Activated effector memory CD4-positive, alpha-beta T cell treated with anti-CD3 and anti-CD28 coated beads, Interleukin-2, amount 50 U/mL, for 16 hours (primary cell): ENCODE results near the gene PRSS48.
A peak's percentile ranks its signal among the peaks of the same experiment; 100 is the strongest.
"Not testable (repeated sequence)": the region's sequence is repeated elsewhere in the genome, so short reads cannot be mapped to it uniquely, and the experiment has no call there.

ENCODE experiments used
- DNase-seq: peaks from one replicate; pipeline ENCODE4 v3.0.0-alpha.2; 2020

Gene PRSS48, protein sequence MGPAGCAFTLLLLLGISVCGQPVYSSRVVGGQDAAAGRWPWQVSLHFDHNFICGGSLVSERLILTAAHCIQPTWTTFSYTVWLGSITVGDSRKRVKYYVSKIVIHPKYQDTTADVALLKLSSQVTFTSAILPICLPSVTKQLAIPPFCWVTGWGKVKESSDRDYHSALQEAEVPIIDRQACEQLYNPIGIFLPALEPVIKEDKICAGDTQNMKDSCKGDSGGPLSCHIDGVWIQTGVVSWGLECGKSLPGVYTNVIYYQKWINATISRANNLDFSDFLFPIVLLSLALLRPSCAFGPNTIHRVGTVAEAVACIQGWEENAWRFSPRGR

GRCh38 chr4:151276787-151277562 is at the start of gene PRSS48:
Gene PRSS48, plus strand, starts transcription at chr4:151277161. Its CDS starts 12 bp downstream, at chr4:151277173.
- DNase-seq = peak; percentile 70

DNA sequence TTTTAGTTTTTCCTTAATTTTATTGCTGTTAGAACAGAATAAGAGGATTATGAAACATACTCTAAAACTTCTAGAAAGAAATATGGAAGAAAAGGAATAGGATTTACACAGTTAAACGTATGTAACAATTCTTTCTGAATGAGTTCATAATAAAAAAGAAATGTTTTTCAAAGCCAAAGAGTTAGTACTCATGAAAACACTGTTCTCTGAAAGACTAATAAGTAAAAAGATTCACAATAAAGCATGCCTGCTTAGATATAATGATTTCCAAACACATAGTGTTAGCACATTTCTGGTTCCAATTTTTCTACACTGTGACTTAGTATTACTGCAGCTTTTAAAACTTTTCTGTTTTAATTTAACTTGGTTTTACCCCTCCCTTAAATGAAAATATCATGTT is 49.8 kb upstream of the PRSS48 start:
- DNase-seq = no peak

GRCh38 chr4:151227731-151228130 is 49.2 kb upstream of the PRSS48 start:
- no peak for DNase-seq

GRCh38 chr4:151228189-151229119 is 48.5 kb upstream of the PRSS48 start:
- no peak for DNase-seq

GRCh38 chr4:151231915-151232595 is 44.9 kb upstream of the PRSS48 start:
- no peak for DNase-seq

DNA sequence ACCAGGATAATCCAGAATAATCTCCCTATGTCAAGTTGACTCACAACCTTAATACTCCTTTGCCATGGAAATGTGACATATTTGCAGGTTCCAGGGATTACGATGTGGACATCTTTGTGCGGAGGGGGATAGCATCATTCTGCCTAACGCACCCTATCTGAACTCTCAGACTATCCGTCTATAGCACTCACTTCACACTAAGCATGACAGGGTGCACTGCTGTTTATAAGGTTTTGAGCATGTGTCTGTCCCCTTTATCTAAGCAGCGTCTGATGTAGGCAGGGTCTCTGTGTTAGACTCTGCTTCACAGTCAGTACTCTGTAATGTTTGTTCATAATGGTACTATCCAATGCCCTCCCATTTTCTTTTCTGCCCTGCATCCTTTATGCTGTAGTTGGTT is 43.4 kb upstream of the PRSS48 start:
- DNase-seq = no peak

DNA sequence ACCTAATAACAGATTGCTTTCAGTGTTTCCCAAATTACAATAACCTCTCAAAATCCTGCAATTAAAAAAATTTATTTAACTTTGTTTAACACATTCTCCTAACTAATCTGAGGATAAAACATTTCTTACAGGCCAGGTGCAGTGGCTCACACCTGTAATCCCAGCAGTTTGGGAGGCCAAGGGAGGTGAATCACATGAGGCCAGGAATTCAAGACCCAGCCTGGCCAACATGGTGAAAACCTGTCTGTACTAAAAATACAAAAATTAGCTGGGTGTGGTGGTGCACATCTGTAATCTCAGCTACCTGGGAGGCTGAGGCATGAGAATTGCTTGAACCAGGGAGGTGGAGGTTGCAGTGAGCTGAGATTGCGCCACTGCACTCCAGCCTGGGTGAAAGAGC is 41.6 kb upstream of the PRSS48 start:
- not testable (repeated sequence) for DNase-seq

- DNase-seq = no peak
These were observed 40.9 kb upstream of the PRSS48 start for GRCh38 chr4:151236036-151236435.

DNA sequence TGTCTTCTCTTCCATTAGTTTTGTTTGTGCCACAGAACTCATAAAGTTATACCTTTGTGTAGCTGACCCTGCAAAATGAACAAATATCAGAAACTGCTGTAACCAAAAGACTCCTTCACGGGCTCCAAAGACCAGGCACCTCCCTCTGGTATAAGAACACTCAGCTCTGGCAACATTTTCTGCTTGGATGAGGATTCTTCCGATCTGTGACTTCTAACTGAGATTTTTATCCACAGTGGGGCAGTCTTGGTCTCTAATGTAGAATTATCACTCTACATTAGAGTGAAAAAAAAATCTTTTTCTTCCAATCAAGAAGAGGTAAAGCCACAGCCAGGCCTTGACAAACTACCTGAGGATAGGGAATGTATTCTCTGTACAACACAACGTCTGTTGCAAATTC is 38.5 kb upstream of the PRSS48 start:
- no peak for DNase-seq

GRCh38 chr4:151239608-151240007 is 37.4 kb upstream of the PRSS48 start:
- DNase-seq = no peak

DNA sequence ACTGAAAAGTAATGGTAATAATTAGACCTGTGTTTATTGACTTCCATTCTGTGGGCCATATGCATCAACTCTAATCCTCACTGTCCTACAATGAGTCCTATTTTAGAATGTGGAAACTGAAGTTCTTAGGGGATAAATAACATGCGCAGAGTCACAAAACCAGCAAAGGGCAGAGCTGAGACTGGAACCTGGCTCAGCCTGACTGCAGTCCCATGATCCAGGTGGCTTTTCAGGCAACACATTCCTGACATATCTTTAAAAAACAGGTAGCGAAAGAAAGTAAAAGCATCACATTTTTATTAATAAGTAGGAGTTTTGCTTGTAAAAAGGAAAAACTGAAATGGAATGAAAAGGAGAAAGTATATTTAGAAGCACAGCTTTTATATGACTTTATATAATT is 34.7 kb upstream of the PRSS48 start:
- no peak for DNase-seq

GRCh38 chr4:151246742-151247141 is 30.2 kb upstream of the PRSS48 start:
- no peak for DNase-seq

GRCh38 chr4:151247395-151247794 is 29.6 kb upstream of the PRSS48 start:
- no peak for DNase-seq

DNA sequence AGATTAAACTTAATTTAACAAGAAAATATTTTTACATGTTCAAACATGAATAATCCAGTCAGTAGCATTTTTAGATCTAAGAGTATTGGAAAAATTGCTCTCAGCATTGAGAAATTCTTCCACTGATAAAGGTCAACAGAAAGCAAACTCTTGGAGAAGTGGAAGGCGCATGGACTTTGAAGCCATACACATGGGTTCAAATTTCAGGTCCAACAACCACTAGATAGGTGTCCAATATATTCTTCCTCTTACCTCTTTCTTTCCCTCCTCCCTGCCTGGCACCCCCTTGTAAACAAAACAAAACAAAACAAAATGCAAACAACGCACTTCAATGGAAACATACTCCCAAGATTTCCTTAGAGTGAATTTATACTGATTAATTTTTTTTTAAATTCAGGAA is 28.4 kb upstream of the PRSS48 start:
- DNase-seq = no peak

DNA sequence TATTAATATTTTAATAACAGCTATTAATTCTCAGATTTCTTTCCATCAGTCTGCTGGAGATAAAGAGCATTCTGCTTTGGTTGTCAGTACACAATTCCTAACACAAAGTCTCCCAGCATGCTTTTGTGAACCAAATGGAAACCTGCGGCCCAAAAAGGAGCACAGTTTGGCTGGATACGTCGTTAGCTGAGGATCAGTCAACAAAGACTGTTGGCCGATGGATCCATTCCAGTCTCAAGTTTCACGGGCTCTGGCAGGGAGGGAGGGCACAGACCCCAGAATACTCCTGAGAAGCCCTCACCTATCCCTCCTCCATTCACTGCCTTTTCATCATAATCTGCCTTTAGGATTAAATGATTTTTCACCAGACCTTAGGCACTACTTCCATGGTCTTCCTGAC is 26.3 kb upstream of the PRSS48 start:
- DNase-seq = no peak

DNA sequence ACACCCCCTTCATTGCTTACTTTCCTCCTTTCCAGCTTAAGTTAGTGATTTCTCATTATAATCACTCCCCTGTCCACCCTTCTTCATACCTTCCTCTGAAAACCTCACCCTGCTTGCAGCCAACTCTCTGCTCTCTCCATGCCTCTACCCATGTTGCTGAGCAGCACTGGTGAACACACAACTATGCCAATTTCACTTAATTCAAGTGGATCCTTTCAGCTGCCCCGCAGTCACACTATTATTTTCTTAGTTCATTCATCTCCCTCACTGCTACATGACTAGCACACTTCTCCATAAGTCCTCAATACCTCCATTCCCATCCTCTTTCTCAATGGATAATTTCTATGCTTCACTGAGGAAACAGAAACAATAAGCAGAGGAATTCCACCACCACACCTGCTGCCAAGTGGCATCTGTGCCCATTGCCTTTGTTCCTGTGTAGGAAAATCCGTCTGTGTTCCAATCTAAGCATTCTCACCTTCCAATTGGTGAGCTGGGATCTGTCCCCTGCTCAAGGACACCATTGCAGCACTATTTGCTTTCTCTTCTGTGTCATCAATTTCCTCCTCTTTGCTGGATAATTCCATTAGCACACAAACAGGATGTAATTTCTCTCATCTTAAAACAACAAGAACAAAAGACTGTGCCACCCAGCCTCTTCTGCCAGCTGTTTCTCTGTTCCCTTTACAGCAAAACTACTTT is 25.2 kb upstream of the PRSS48 start:
- no peak for DNase-seq

DNA sequence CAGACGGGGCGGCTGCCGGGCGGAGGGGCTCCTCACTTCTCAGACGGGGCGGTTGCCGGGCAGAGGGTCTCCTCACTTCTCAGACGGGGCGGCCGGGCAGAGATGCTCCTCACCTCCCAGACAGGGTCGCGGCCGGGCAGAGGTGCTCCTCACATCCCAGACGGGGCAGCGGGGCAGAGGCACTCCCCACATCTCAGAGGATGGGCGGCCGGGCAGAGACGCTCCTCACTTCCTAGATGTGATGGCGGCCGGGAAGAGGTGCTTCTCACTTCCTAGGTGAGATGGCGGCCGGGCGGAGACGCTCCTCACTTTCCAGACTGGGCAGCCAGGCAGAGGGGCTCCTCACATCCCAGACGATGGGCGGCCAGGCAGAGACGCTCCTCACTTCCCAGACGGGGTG is 21.7 kb upstream of the PRSS48 start:
- not testable (repeated sequence) for DNase-seq

GRCh38 chr4:151255680-151256079 is 21.3 kb upstream of the PRSS48 start:
- not testable (repeated sequence) for DNase-seq

DNA sequence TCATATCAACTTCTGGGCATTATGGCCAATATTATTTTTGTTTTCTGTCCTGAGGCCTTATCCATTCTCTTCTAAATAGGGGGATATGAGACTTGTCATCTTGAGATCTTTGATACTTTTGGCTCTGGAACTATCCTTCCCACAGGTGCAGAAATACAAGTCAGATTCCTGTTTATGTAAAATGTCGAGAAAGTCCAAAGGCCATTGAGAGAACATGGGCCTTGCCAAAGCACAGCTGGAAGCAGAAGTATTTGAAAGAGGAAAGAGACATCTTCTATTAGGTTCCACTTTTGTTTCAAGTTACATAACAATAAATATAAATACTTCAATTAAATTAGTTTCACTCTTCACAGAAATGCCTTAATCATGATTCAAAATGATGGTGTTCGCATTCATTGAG is 20.8 kb upstream of the PRSS48 start:
- DNase-seq = no peak

DNA sequence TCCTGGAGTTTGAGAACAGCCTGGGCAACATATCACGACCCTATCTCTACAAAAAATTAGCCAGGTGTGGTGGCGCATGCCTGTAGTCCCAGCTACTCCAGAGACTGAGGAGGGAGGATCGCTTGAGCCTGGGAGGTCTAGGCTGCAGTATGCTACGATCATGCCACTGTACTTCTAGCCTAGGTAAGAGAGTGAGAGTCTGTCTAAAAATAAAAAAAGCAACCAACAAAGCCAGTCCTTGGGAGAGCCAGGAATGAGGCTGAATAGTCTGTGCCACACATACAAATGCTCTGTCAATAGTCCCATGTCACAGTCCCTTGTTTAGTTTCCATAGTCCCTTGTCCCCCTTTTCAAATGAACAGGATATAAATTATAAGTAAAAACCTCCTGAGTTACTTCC is 19.3 kb upstream of the PRSS48 start:
- DNase-seq = no peak

GRCh38 chr4:151259752-151260151 is 17.2 kb upstream of the PRSS48 start:
- DNase-seq = no peak

DNA sequence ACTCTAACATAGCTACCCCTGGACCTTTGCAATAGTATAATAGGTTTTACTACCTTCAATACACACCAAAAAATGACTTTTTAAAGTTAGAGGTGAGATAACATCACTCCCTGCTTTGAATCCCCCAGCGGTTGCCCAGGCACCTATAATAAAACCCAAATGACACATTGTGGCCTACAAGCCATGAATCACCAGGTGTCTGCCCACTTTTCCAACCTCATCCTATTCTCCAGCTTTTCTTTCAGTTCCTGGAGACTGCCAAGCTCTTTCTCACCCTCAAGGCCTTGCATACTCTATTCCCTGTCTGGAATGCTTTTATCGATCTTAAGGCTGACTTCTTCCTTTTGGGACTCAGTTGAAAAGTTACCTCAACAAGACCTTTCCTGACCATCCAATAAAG is 16.4 kb upstream of the PRSS48 start:
- no peak for DNase-seq
